Body of pancreas (tissue), 4 donors: ENCODE measurements around the gene ALPL.

ENCODE experiments used
- POLR2A ChIP-seq, 3 donors: fragments of 450-650 bp; IDR thresholded peaks; one replicate each; pipeline ENCODE4 v1.6.1; 2016; ENCODE audit warnings: antibody characterized with exemption in 3 of 3, mild to moderate bottlenecking in 2 of 3
- TF ChIP-seq, protein P1 (sequence below), 7 experiments: fragments of 450-650 bp in 4 of 7; fragments of 200-600 bp in 3 of 7; sonication (generic) in 3 of 7; IDR thresholded peaks; one replicate each; pipeline ENCODE4 v1.5.1; 2016 to 2019; ENCODE audit warnings: antibody characterized with exemption in 7 of 7

GRCh38 chr1:21572735-21573277 is 63.6 kb downstream of the ALPL start:
- TF ChIP-seq, protein P1, sequence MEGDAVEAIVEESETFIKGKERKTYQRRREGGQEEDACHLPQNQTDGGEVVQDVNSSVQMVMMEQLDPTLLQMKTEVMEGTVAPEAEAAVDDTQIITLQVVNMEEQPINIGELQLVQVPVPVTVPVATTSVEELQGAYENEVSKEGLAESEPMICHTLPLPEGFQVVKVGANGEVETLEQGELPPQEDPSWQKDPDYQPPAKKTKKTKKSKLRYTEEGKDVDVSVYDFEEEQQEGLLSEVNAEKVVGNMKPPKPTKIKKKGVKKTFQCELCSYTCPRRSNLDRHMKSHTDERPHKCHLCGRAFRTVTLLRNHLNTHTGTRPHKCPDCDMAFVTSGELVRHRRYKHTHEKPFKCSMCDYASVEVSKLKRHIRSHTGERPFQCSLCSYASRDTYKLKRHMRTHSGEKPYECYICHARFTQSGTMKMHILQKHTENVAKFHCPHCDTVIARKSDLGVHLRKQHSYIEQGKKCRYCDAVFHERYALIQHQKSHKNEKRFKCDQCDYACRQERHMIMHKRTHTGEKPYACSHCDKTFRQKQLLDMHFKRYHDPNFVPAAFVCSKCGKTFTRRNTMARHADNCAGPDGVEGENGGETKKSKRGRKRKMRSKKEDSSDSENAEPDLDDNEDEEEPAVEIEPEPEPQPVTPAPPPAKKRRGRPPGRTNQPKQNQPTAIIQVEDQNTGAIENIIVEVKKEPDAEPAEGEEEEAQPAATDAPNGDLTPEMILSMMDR (IDR thresholded peaks at IDR 0.05) = no peak
- TF ChIP-seq POLR2A (IDR thresholded peaks at IDR 0.05) = no peak
